Activated CD4-positive, alpha-beta T cell treated with anti-CD3 and anti-CD28 coated beads, Interleukin-2, amount 50 U/mL, for 24 hours (primary cell): ENCODE results near the gene MAML3.

Source experiments
- DNase-seq, 2 donors: peaks; one replicate each; pipeline ENCODE4 v3.0.0-alpha.2; 2020; ENCODE audit warnings: low read depth in 1 of 2, low spot score in 1 of 2

The MAML3 gene

DNA sequence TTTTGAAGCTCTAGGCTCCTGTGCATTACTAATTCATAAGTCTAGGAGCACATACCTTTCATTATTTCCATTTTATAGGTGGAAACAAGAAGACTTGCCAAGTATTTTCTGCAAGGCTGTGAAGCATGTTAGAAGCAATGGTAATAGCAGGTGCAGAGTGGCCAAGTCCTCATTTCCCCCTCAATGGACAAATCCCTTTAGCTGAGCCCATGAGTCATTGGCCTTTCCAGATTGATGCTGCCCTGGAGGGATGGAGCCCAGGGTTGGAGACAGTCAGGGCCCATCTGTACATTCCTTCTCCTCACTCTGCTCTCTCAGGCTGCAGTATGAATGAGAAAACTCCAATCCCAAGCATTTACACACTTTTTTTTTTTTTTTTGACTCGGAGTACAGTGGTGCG, 481.8 kb downstream of the MAML3 start:
- no peak for DNase-seq

- no peak for DNase-seq
Observed at GRCh38 chr4:139670775-139671174, 483.2 kb downstream of the MAML3 start.

GRCh38 chr4:139669890-139670289, 484.1 kb downstream of the MAML3 start:
- DNase-seq = no peak

- no peak for DNase-seq
Observed at GRCh38 chr4:139669335-139669734, 484.6 kb downstream of the MAML3 start.

- DNase-seq = no peak
Observed at GRCh38 chr4:139668658-139669201, 485.3 kb downstream of the MAML3 start.

- no peak for DNase-seq
Observed at GRCh38 chr4:139668036-139668435, 485.9 kb downstream of the MAML3 start.
